ENCODE measurements around the gene SKOR2. TPM values are rescaled to one million over a fixed set of nuclear protein-coding genes. Genes with fewer than 3 reads are reported as not detected.

Gene SKOR2
- total RNA-seq, 2 donors from 2014 or later = not detected

- intact Hi-C loops (cut with DNase I) = no loop called here
- H3K9me3 ChIP-seq = no peaks in the 10 kb centered on the region
- H3K27me3 ChIP-seq = peaks cover 0 to 39% of the 10 kb centered on the region in 2 donors
- H3K4me3 ChIP-seq = no peak overlapping the region
- no peak for ATAC-seq
- H3K4me1 ChIP-seq = peaks cover 18% of the 10 kb centered on the region
- no peak for TF ChIP-seq CTCF (IDR thresholded peaks at IDR 0.05)
- no peak for TF ChIP-seq POLR2A (IDR thresholded peaks at IDR 0.05)
- no peak overlapping the region for H3K27ac ChIP-seq
- no peaks in the 10 kb centered on the region for H3K36me3 ChIP-seq (replicated peaks in 1 of 2; ENCODE audit: insufficient read depth in 1 of 2, low read depth in 2 of 2)
- WGBS, 2 donors = 7% methylated on average over 38 to 64 of the region's 64 CpGs
- DNase-seq = no peak
Observed at GRCh38 chr18:47260924-47261701, 9.7 kb upstream of the SKOR2 start.

GRCh38 chr18:47260120-47260923 is 8.9 kb upstream of the SKOR2 start:
- intact Hi-C loops (cut with DNase I) = no loop called here
- H3K36me3 ChIP-seq (replicated peaks in 1 of 2; ENCODE audit: insufficient read depth in 1 of 2, low read depth in 2 of 2) = no peaks in the 10 kb centered on the region
- H3K27me3 ChIP-seq = peaks cover 0 to 47% of the 10 kb centered on the region in 2 donors
- H3K27ac ChIP-seq = no peak overlapping the region
- TF ChIP-seq CTCF (IDR thresholded peaks at IDR 0.05) (peak in 2 of 7 experiments; percentile 6 to 11), POLR2A (IDR thresholded peaks at IDR 0.05) (no peak)
- ATAC-seq (no peak), DNase-seq (peak; percentile 32 to 59 (median 46))
- no peaks in the 10 kb centered on the region for H3K9me3 ChIP-seq
- H3K4me3 ChIP-seq = no peak overlapping the region
- WGBS, 2 donors = 5 to 7% methylated on average over 31 to 37 of the region's 38 CpGs
- peaks cover 18% of the 10 kb centered on the region for H3K4me1 ChIP-seq

- Histone ChIP-seq H3K27ac (no peak overlapping the region), H3K4me3 (no peak overlapping the region), H3K27me3 (peaks cover 0 to 44% of the 10 kb centered on the region in 2 donors), H3K36me3 (replicated peaks in 1 of 2; ENCODE audit: insufficient read depth in 1 of 2, low read depth in 2 of 2) (no peaks in the 10 kb centered on the region), H3K9me3 (no peaks in the 10 kb centered on the region), H3K4me1 (peaks cover 5% of the 10 kb centered on the region)
- DNase-seq = peak in 3 of 4 donors; percentile 28 to 52 (median 35)
- TF ChIP-seq POLR2A (IDR thresholded peaks at IDR 0.05) (no peak), CTCF (IDR thresholded peaks at IDR 0.05) (no peak)
- intact Hi-C loops (cut with DNase I) = no loop called here
- 2 to 5% methylated on average over 28 to 31 of the region's 31 CpGs for WGBS, 2 donors
- ATAC-seq = no peak
Observed at GRCh38 chr18:47254341-47254939, 3.0 kb upstream of the SKOR2 start.

GRCh38 chr18:47253101-47253654 is 1.7 kb upstream of the SKOR2 start:
- no peaks in the 10 kb centered on the region for H3K9me3 ChIP-seq
- WGBS, 2 donors = 3 to 7% methylated on average over 10 to 11 of the region's 11 CpGs
- no peak for TF ChIP-seq POLR2A (IDR thresholded peaks at IDR 0.05)
- no peak for TF ChIP-seq CTCF (IDR thresholded peaks at IDR 0.05)

More at GRCh38 chr18:47253101-47253654, 1.7 kb upstream of the SKOR2 start:
- peaks cover 0 to 45% of the 10 kb centered on the region in 2 donors for H3K27me3 ChIP-seq
- intact Hi-C loops (cut with DNase I) = no loop called here
- DNase-seq (no peak), ATAC-seq (no peak)
- H3K4me3 ChIP-seq = no peak overlapping the region
- H3K36me3 ChIP-seq (replicated peaks in 1 of 2; ENCODE audit: insufficient read depth in 1 of 2, low read depth in 2 of 2) = no peaks in the 10 kb centered on the region
- peaks cover 5% of the 10 kb centered on the region for H3K4me1 ChIP-seq
- no peak overlapping the region for H3K27ac ChIP-seq
